Loucy (cell line): ENCODE measurements around the gene STAT4.

Source experiments
- CTCF ChIP-seq: fragments of 200-600 bp; sonication (generic); conservative IDR thresholded peaks from 2 replicates; pipeline ENCODE4 v1.5.1; 2014; ENCODE audit warnings: mild to moderate bottlenecking, antibody characterized with exemption, low read length
- EZH2phosphoT487 ChIP-seq: fragments of 200-600 bp; IDR thresholded peaks from 2 replicates; pipeline ENCODE4 v1.6.1; 2018; ENCODE audit warnings: antibody characterized with exemption, mild to moderate bottlenecking, moderate library complexity, borderline replicate concordance

GRCh38 chr2:190994148-190994547 is 156.6 kb downstream of the STAT4 start:
- TF ChIP-seq CTCF = no peak
- no peak for TF ChIP-seq EZH2phosphoT487
